ENCODE measurements around the gene PIGQ.

DNA sequence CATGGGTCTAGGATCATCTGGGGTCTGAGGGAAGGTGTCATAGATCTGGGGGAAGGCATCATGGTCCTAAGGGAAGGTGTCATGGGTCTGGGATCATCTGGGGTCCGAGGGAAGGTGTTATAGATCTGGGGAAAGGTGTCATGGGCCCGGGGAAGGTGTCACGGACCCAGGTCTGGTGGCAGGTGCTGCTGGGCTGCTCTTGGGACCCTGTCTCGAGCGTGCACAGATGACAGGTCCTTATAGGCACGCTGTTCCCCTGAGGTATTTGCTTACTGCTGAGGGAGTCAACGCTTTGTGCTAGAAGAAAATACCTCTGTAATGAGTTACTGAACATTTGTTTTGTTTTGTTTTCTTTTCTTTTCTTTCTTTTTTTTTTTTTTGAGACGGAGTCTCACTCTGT, 21.5 kb downstream of the PIGQ start:
- TF ChIP-seq, protein P1, sequence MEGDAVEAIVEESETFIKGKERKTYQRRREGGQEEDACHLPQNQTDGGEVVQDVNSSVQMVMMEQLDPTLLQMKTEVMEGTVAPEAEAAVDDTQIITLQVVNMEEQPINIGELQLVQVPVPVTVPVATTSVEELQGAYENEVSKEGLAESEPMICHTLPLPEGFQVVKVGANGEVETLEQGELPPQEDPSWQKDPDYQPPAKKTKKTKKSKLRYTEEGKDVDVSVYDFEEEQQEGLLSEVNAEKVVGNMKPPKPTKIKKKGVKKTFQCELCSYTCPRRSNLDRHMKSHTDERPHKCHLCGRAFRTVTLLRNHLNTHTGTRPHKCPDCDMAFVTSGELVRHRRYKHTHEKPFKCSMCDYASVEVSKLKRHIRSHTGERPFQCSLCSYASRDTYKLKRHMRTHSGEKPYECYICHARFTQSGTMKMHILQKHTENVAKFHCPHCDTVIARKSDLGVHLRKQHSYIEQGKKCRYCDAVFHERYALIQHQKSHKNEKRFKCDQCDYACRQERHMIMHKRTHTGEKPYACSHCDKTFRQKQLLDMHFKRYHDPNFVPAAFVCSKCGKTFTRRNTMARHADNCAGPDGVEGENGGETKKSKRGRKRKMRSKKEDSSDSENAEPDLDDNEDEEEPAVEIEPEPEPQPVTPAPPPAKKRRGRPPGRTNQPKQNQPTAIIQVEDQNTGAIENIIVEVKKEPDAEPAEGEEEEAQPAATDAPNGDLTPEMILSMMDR (IDR thresholded peaks at IDR 0.05): no peak
- no peak for TF ChIP-seq POLR2A (IDR thresholded peaks at IDR 0.05)
